Endodermal cell (in vitro differentiated cells): ENCODE data around the gene KCNE3. TPM values are rescaled to one million over a fixed set of nuclear protein-coding genes. Genes with fewer than 3 reads are reported as not detected.

Experiments used
- DNase-seq: peaks from one replicate; pipeline ENCODE4 v3.0.0-alpha.2; 2017
- H3K27ac ChIP-seq: 2 replicates; pipeline ENCODE4 v1.5.1; 2013; ENCODE audit warnings: mild to moderate bottlenecking, low read depth, low read length, moderate library complexity
- H3K27me3 ChIP-seq: 2 replicates; pipeline ENCODE4 v1.6.1; 2013; ENCODE audit warnings: mild to moderate bottlenecking, low read length, moderate library complexity; ENCODE audit not compliant: insufficient read depth, control insufficient read depth, poor library complexity, severe bottlenecking
- H3K36me3 ChIP-seq: 2 replicates; pipeline ENCODE4 v1.7.0; 2013; ENCODE audit warnings: mild to moderate bottlenecking, low read length, moderate library complexity; ENCODE audit not compliant: control insufficient read depth, insufficient read depth
- H3K4me1 ChIP-seq: one replicate; pipeline ENCODE4 v1.7.0; 2013; ENCODE audit warnings: low read length; ENCODE audit not compliant: control insufficient read depth, insufficient read depth
- H3K4me3 ChIP-seq: 2 replicates; pipeline ENCODE4 v1.5.1; 2013; ENCODE audit warnings: mild to moderate bottlenecking, low read length, moderate library complexity
- H3K9ac ChIP-seq: 2 replicates; pipeline ENCODE4 v1.6.1; 2013; ENCODE audit warnings: mild to moderate bottlenecking, low read length, moderate library complexity; ENCODE audit not compliant: poor library complexity, severe bottlenecking; ENCODE audit errors: extremely low read depth
- H3K9me3 ChIP-seq: 2 replicates; pipeline ENCODE4 v1.6.1; 2013; ENCODE audit warnings: mild to moderate bottlenecking, low read length, moderate library complexity; ENCODE audit not compliant: control insufficient read depth
- H3K27ac Mint-ChIP-seq: 2 replicates; pipeline ENCODE4 v1.8.0; 2020; ENCODE audit warnings: mixed read lengths
- H3K27me3 Mint-ChIP-seq: 2 replicates; pipeline ENCODE4 v1.8.0; 2021; ENCODE audit warnings: mild to moderate bottlenecking, mixed read lengths; ENCODE audit not compliant: insufficient read depth
- H3K36me3 Mint-ChIP-seq: 2 replicates; pipeline ENCODE4 v1.8.0; 2020; ENCODE audit warnings: low read depth, mixed read lengths
- H3K4me1 Mint-ChIP-seq: 2 replicates; pipeline ENCODE4 v1.8.0; 2020; ENCODE audit warnings: mixed read lengths
- H3K4me3 Mint-ChIP-seq: 2 replicates; pipeline ENCODE4 v1.8.0; 2020; ENCODE audit warnings: mild to moderate bottlenecking, moderate library complexity, mixed read lengths
- H3K9me3 Mint-ChIP-seq: 2 replicates; pipeline ENCODE4 v1.8.0; 2020; ENCODE audit warnings: mild to moderate bottlenecking, mixed read lengths
- WGBS, 2 experiments: methylation state at CpG; one replicate each; pipeline versions ENCODE4 v1.1.5 to v1.1.7; 2013; ENCODE audit warnings: missing lambda C conversion rate in 2 of 2, mixed read lengths in 1 of 2; ENCODE audit not compliant: insufficient coverage in 1 of 2, insufficient read length in 1 of 2; 5-methylcytosine and 5-hydroxymethylcytosine counted together
- total RNA-seq, 2 donors: library from RNA; stranded (reverse); fragmentation: NEBNext Ultra II Directional in 1 of 2; extraction: Animal tissue kit (Norgen Biotek cat#: 25700) in 1 of 2; gene quantifications; 2 replicates in 1 of 2; 3 replicates in 1 of 2; pipeline ENCODE4 v1.2.1, GENCODE V29; 2021
- TF ChIP-seq, protein P1 (sequence below): fragments of 200-600 bp; sonication (generic); conservative IDR thresholded peaks from 2 replicates; pipeline ENCODE4 v1.5.0; 2021; ENCODE audit warnings: antibody characterized with exemption, mild to moderate bottlenecking

Gene KCNE3
- total RNA-seq, 2 donors from 2014 or later, result 3.6 to 9.0 TPM

DNA sequence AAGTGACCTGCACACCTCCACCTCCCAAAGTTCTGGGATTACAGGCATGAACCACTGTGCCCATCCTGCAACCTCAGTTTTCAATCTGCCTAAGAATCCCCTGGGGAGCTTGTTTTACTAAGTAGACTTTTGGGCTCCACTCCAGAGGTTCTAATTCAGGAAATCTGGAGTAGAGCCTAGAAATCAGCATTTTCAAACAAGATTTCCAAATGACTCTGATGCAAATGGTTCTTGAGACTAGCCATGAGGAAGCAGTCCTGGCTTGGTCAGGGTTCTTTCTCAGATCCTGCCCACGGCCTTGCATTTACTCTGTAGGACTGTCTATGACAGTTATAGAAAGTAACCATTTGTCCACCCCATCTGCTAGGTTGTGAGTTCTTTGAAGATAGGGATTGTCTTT lies 1.6 kb upstream of the KCNE3 start:
- Mint-ChIP-seq H3K9me3 (no peaks in the 10 kb centered on the region), H3K4me1 (peaks cover 28% of the 10 kb centered on the region)
- TF ChIP-seq, protein P1, sequence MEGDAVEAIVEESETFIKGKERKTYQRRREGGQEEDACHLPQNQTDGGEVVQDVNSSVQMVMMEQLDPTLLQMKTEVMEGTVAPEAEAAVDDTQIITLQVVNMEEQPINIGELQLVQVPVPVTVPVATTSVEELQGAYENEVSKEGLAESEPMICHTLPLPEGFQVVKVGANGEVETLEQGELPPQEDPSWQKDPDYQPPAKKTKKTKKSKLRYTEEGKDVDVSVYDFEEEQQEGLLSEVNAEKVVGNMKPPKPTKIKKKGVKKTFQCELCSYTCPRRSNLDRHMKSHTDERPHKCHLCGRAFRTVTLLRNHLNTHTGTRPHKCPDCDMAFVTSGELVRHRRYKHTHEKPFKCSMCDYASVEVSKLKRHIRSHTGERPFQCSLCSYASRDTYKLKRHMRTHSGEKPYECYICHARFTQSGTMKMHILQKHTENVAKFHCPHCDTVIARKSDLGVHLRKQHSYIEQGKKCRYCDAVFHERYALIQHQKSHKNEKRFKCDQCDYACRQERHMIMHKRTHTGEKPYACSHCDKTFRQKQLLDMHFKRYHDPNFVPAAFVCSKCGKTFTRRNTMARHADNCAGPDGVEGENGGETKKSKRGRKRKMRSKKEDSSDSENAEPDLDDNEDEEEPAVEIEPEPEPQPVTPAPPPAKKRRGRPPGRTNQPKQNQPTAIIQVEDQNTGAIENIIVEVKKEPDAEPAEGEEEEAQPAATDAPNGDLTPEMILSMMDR, result no peak

DNA sequence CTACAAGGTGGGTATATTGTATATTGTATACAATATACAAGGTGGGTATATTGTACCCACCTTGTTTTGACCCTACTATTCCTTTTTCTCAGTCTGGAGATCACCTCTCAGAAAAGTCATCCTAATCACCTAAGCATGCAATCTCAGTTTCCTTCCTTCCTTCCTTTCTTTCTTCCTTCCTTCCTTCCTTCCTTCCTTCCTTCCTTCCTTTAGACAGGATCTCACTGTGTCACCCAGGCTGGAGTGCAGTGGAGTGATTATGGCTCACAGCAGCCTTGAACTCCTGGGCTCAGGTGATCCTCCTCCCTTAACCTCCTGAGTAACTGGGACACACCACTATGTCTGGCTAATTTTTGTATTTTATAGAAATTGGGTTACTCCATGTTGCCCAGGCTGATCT lies 1.2 kb upstream of the KCNE3 start:
- Mint-ChIP-seq H3K4me1 (peaks cover 26% of the 10 kb centered on the region), H3K27me3 (peaks cover 4% of the 10 kb centered on the region), H3K27ac (no peak overlapping the region), H3K4me3 (no peak overlapping the region), H3K9me3 (no peaks in the 10 kb centered on the region), H3K36me3 (peaks cover 6% of the 10 kb centered on the region)
- H3K4me3 ChIP-seq, result no peak overlapping the region
- H3K4me1 ChIP-seq, result peaks cover 5% of the 10 kb centered on the region
- H3K36me3 ChIP-seq, result no peaks in the 10 kb centered on the region
- no peak for DNase-seq
- H3K27me3 ChIP-seq, result no peaks in the 10 kb centered on the region
- H3K9me3 ChIP-seq, result no peaks in the 10 kb centered on the region
- TF ChIP-seq, protein P1, result no peak
- no peak overlapping the region for H3K9ac ChIP-seq
- no peak overlapping the region for H3K27ac ChIP-seq

More for the DNA sequence above, 1.6 kb upstream of the KCNE3 start:
- no peaks in the 10 kb centered on the region for H3K27me3 ChIP-seq
- Mint-ChIP-seq H3K27me3 (peaks cover 4% of the 10 kb centered on the region), H3K36me3 (peaks cover 3% of the 10 kb centered on the region), H3K4me3 (no peak overlapping the region), H3K27ac (no peak overlapping the region)
- H3K4me3 ChIP-seq, result no peak overlapping the region
- H3K9me3 ChIP-seq, result no peaks in the 10 kb centered on the region
- no peak overlapping the region for H3K27ac ChIP-seq
- no peak for DNase-seq
- WGBS, 2 experiments, result 100% methylated on average over 1 of the region's 1 CpG; no CpG with 5 or more reads in 1 of the 2 experiments
- no peak overlapping the region for H3K9ac ChIP-seq
- peaks cover 5% of the 10 kb centered on the region for H3K4me1 ChIP-seq
- no peaks in the 10 kb centered on the region for H3K36me3 ChIP-seq

DNA sequence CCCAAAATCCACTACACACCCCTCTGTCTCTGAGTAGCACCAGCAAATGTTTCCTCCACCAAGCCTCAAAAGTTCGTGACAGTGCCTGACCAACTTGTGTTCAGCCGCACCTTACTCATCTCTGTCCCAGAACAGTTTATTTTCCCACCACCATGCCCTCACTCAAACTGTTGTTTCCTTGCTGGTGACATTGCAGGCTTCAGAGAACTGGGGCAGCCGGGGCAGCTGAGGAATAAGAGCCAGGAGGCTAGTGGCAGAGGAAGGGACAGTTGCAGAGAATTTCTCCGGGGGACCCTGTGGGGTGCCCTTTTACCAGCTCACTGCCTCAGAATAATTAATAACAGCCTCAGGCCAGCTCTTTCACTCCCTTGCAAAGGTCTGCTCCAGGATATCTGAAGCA lies 709 bp upstream of the KCNE3 start:
- TF ChIP-seq, protein P1, result no peak
- Mint-ChIP-seq H3K36me3 (peaks cover 6% of the 10 kb centered on the region), H3K27me3 (peaks cover 4% of the 10 kb centered on the region), H3K4me3 (peak overlapping the region; percentile 67), H3K9me3 (no peaks in the 10 kb centered on the region), H3K4me1 (peaks cover 26% of the 10 kb centered on the region), H3K27ac (peak overlapping the region; percentile 83)
- H3K9me3 ChIP-seq, result no peaks in the 10 kb centered on the region
- DNase-seq, result peak; percentile 57
- H3K9ac ChIP-seq, result no peak overlapping the region
- no peaks in the 10 kb centered on the region for H3K36me3 ChIP-seq
- no peak overlapping the region for H3K27ac ChIP-seq
- WGBS, 2 experiments, result 76% methylated on average over 4 of the region's 4 CpGs; no CpG with 5 or more reads in 1 of the 2 experiments
- peaks cover 5% of the 10 kb centered on the region for H3K4me1 ChIP-seq
- H3K4me3 ChIP-seq, result no peak overlapping the region
- no peaks in the 10 kb centered on the region for H3K27me3 ChIP-seq
